GM19099 (cell line): ENCODE data around the gene RASAL2.

Experiments
- POLR2A ChIP-seq: IDR thresholded peaks from 3 replicates; pipeline ENCODE4 v1.6.1; 2011; ENCODE audit warnings: low read depth; ENCODE audit not compliant: insufficient read length; ENCODE audit errors: extremely low read depth

The RASAL2 gene

GRCh38 chr1:178533121-178533946, 439.4 kb downstream of the RASAL2 start:
- TF ChIP-seq POLR2A: no peak
